ENCODE data around the gene ADAM12.

GRCh38 chr10:126421756-126422256 lies 33.5 kb upstream of the ADAM12 start:
- TF ChIP-seq EZH2 (IDR thresholded peaks at IDR 0.05), result no peak
- no peak for TF ChIP-seq POLR2AphosphoS5 (IDR thresholded peaks at IDR 0.05; ENCODE audit: borderline replicate concordance, low read depth, low read length)

Data from SK-N-MC (cell line).